ENCODE measurements around the gene SPATA9.
"Not testable (repeated sequence)": the region's sequence is repeated elsewhere in the genome, so short reads cannot be mapped to it uniquely, and the experiment has no call there.

Gene SPATA9

DNA sequence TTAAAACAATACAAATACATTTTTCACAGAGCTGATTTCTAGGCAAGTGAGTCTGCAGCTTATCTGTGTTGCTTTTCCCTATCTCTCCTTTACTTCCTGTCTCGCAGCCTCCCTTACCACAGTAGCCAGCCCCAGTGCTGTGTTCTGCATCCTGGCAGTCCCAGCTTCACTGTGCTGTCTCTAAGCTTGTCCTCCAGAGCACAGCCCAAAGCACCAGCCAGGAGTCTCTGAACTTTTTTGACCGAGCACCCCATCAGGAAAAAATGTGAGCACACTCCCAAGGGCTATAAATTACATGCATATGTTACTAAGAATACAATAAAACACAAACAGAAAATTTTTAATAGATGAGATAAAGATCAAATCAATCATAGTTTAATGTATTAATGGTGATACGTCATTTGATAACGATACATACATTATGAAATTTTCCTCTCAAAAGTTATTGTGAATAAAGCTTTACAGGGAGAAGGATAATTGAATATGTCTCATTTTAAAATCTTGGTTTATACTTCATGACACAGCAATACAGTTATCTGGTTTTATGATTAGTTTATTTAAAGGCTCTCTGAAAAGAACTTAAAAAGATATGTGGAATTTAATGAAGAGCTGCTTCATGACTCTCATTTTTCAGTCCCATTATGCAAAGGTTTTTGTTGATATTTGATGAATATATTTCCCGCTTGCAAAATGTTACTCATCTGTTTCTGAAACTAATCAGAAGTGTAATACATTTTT is 41.0 kb upstream of the SPATA9 start:
- DNase-seq (no peak), ATAC-seq (replicated peaks) (no peak)
- no peak overlapping the region for H3K4me3 Mint-ChIP-seq
- H3K27me3 Mint-ChIP-seq = no peaks in the 10 kb centered on the region
- H3K9me3 Mint-ChIP-seq = no peaks in the 10 kb centered on the region
- H3K4me1 Mint-ChIP-seq (ENCODE audit: low read depth in 2 of 2) = peaks cover 0 to 2% of the 10 kb centered on the region in 2 donors
- no peaks in the 10 kb centered on the region for H3K36me3 Mint-ChIP-seq (ENCODE audit: insufficient read depth)
- no peak overlapping the region for H3K27ac Mint-ChIP-seq

DNA sequence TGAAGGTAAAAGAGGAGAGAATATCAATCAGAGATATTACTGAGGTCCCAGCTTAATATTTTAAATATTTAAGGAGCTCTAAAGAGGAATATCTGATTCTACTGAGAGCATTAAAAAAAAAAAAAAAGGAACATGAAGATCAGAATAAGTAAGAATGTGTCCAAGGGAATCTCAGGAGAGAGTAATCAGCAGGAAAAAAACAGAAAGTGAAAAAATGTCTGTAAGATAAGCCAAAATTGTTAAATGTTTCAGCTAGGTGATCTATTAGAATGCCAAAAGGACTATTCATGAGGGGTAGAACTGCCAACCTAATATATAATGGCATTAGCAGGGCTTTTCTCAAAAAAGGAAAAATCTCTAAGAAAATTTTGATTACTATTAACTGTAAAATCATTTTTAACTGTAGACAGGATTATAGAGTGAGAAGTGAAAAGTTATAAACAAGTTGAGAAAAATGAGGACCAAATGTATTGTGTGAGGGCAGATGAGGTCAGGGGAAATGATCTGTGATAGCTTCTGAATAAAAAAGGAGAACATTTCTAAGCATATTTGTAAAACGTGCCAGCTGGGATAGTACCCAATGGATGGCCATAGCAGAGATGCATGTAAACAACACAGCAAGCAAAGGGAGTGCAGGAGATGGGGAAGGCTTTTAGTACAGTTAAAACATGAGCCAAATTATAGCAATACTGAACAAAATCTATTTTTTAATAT is 38.9 kb upstream of the SPATA9 start:
- DNase-seq (no peak), ATAC-seq (replicated peaks) (no peak)
- no peak overlapping the region for H3K4me3 Mint-ChIP-seq
- no peaks in the 10 kb centered on the region for H3K27me3 Mint-ChIP-seq
- peaks cover 0 to 2% of the 10 kb centered on the region in 2 donors for H3K4me1 Mint-ChIP-seq (ENCODE audit: low read depth in 2 of 2)
- H3K9me3 Mint-ChIP-seq = no peaks in the 10 kb centered on the region
- no peaks in the 10 kb centered on the region for H3K36me3 Mint-ChIP-seq (ENCODE audit: insufficient read depth)
- H3K27ac Mint-ChIP-seq = no peak overlapping the region

DNA sequence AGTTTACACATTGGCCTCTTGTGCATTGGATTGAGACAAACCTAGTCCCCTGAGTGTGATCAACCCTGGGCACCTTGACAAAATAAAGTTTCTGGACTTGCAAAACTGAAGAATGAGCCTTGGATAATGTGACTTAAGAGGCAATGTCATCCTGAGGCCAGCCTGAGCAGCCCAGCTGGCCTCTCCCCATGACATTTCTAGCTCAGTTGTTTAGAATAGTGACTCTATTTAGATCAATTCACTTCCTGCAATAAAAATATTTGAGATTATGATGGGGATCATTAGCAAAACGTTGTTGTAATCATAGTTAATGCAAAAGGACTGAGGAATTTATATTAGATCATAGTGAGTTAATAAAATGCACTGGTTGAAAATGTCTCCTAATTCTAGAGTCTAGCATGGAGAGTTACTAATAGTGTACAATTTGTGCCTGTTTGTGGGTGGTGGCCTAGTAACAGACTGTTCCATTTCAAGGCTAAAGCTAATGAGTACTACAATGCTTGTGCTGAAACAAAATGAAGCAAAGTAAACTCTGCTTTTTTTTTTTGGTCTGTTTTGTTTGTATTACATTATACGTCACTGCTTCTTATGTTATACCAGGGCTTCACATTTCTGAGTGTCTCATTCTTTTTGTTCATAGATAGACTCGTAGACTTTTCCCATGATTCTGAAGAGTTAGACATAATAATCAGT is 37.4 kb upstream of the SPATA9 start:
- DNase-seq (no peak), ATAC-seq (replicated peaks) (no peak)
- no peaks in the 10 kb centered on the region for H3K27me3 Mint-ChIP-seq
- peaks cover 2 to 10% of the 10 kb centered on the region in 2 donors for H3K4me1 Mint-ChIP-seq (ENCODE audit: low read depth in 2 of 2)
- H3K27ac Mint-ChIP-seq = no peak overlapping the region
- no peak overlapping the region for H3K4me3 Mint-ChIP-seq
- H3K36me3 Mint-ChIP-seq (ENCODE audit: insufficient read depth) = no peaks in the 10 kb centered on the region
- H3K9me3 Mint-ChIP-seq = no peaks in the 10 kb centered on the region

DNA sequence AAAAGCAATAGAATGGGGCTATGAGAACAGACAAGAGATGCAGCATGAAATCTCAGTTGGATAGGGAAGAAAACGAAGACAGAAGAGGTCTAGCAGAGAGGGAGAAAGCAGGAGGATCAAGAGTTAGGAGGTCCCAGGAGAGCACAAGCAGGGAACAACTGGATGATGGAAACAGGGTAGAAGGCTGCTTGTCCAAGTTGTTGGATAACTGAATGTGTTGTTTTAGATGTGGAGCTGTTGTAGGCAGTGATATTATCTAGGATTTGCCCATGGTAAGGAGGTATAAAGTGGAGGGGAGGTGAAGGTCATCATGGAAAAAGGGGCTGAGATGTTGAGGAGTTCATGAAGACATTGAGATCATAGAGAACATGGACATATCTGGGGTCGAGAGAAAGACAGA is 35.9 kb upstream of the SPATA9 start:
- peaks cover 2 to 10% of the 10 kb centered on the region in 2 donors for H3K4me1 Mint-ChIP-seq (ENCODE audit: low read depth in 2 of 2)
- no peaks in the 10 kb centered on the region for H3K27me3 Mint-ChIP-seq
- H3K9me3 Mint-ChIP-seq = no peaks in the 10 kb centered on the region
- ATAC-seq (replicated peaks) = no peak
- H3K27ac Mint-ChIP-seq = no peak overlapping the region
- no peaks in the 10 kb centered on the region for H3K36me3 Mint-ChIP-seq (ENCODE audit: insufficient read depth)
- no peak overlapping the region for H3K4me3 Mint-ChIP-seq
- DNase-seq = no peak

DNA sequence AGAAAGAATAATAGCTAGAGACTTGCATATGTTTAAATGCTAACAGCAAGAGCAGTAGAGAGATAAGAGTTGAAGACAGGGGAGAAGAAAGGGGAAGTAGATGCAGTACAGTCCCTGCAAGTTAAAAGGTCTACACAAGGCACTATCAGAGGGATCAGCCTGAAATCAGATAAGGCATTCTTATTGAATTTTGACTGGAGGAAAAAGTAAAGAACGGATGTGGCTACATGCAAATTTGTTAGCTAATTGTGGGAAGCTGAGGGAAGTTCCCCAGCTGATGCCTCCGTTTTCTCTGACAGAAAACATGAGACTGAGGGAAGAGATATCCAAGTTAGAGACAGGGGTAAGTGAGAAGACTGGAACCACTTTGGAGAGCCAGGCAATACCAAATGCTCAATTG is 35.4 kb upstream of the SPATA9 start:
- H3K4me1 Mint-ChIP-seq (ENCODE audit: low read depth in 2 of 2) = peaks cover 0 to 10% of the 10 kb centered on the region in 2 donors
- H3K4me3 Mint-ChIP-seq = no peak overlapping the region
- H3K36me3 Mint-ChIP-seq (ENCODE audit: insufficient read depth) = no peaks in the 10 kb centered on the region
- H3K27me3 Mint-ChIP-seq = no peaks in the 10 kb centered on the region
- no peak for DNase-seq
- H3K27ac Mint-ChIP-seq = no peak overlapping the region
- no peaks in the 10 kb centered on the region for H3K9me3 Mint-ChIP-seq
- peak; percentile 61 for ATAC-seq (replicated peaks)

DNA sequence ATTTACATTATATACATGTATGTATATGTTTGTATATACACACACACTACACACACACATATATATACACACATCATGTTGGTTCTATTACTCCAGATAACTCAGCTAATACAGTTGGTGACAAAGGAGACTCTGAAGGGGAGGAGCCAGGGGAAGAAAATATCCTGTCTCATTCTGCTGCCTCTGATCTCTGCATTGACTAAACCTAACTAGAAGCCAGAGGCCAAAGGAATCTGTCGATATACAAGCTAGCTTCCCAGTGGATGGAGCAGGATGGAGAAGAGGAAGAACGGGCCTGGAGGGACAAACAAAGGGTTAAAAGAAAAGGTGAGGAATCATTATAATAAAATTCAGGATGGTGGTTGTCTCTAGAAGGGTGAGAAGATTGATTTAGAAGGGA is 34.6 kb upstream of the SPATA9 start:
- Mint-ChIP-seq H3K4me3 (no peak overlapping the region), H3K27me3 (no peaks in the 10 kb centered on the region), H3K27ac (no peak overlapping the region), H3K9me3 (no peaks in the 10 kb centered on the region), H3K36me3 (ENCODE audit: insufficient read depth) (no peaks in the 10 kb centered on the region), H3K4me1 (ENCODE audit: low read depth in 2 of 2) (peaks cover 0 to 10% of the 10 kb centered on the region in 2 donors)
- no peak for ATAC-seq (replicated peaks)
- no peak for DNase-seq

DNA sequence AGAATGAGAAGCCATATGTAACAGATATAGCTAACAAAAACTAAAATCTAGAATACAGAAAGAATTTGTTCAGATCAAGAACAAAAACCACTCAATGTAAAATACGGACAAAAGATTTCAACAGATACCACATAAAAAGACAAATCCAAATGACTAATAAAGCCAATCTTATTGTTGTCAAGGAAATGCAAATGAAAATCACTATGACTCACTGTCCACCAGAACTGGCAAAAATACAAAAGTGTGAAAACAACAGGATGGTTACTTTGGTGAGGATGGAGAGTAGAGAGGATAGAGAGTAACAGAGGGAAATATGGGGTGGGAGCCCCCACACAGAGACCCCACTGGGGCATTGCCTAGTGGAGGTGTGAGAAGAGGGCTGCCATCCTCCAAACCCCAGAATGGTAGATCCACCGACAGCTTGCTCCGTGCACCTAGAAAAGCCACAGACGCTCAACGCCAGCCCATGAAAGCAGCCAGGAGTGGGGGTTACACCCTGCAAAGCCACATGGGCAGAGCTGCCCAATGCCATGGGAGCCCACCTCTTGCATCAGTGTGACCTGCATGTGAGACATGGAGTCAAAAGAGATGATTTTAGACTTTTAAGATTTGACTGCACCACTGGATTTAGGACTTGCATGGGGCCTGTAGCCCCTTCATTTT is 33.1 kb upstream of the SPATA9 start:
- H3K9me3 Mint-ChIP-seq = no peaks in the 10 kb centered on the region
- H3K4me3 Mint-ChIP-seq = no peak overlapping the region
- ATAC-seq (replicated peaks) (peak; percentile 32), DNase-seq (no peak)
- H3K4me1 Mint-ChIP-seq (ENCODE audit: low read depth in 2 of 2) = peaks cover 0 to 10% of the 10 kb centered on the region in 2 donors
- no peak overlapping the region for H3K27ac Mint-ChIP-seq
- H3K27me3 Mint-ChIP-seq = peaks cover 0 to 7% of the 10 kb centered on the region in 2 donors
- H3K36me3 Mint-ChIP-seq (ENCODE audit: insufficient read depth) = no peaks in the 10 kb centered on the region

DNA sequence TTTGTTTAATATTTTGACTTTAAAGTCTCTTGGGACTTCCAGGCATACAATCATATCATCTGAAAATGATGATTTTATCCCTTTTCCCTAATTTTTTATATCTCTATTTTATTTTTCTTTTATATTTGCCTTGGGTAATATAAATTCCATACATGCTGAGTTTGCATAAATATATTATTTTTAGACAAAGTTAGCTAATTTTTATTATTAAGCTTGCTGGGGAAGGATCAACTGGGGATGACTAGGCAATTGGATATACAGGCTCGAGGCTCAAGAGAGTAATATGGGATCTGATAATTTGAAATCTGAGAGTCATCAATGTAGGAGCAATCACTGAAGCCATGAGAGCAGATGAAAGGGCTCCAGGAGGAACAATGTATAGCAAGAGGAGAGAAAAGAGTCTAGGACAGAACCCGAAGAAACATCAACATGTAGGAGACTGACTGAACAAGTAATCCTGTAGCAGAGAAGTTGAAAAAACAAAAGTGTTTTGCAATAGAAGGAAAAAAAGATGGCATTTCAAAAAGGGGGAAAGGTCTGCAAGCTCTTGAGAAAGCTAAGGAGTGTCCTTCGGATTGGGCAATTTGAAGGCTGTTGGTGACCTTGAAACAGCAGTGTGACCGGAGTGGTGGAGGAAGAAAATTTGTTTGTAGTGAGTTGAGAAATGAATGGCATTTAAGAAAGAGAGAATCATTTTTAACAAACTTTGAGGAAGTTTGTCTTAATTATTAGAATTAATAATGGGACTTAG is 31.3 kb upstream of the SPATA9 start:
- ATAC-seq (replicated peaks) = no peak
- Mint-ChIP-seq H3K9me3 (no peaks in the 10 kb centered on the region), H3K4me3 (no peak overlapping the region), H3K27me3 (peaks cover 0 to 7% of the 10 kb centered on the region in 2 donors), H3K4me1 (ENCODE audit: low read depth in 2 of 2) (peaks cover 0 to 10% of the 10 kb centered on the region in 2 donors), H3K36me3 (ENCODE audit: insufficient read depth) (no peaks in the 10 kb centered on the region), H3K27ac (no peak overlapping the region)
- no peak for DNase-seq

DNA sequence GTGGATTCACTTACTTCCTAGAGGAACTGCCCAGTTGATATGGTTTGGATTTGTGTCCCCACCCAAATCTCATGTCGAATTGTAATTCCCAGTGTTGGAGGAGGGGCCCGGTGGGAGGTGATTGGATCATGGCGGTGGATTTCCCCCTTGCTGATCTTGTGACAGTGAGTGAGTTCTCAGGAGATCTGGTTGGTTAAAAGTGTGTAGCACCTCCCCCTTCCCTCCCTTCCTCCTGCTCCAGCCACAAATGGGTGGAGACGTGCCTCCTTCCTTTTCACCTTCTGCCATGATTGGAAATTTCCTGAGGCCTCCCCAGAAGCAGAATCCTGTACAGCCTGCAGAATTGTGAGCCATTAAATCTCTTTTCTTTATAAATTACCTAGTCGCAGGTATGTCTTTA is 30.5 kb upstream of the SPATA9 start:
- H3K36me3 Mint-ChIP-seq (ENCODE audit: insufficient read depth); H3K9me3 Mint-ChIP-seq; H3K4me3 Mint-ChIP-seq; ATAC-seq (replicated peaks); DNase-seq; H3K27ac Mint-ChIP-seq; H3K4me1 Mint-ChIP-seq (ENCODE audit: low read depth in 2 of 2): not testable (repeated sequence)
- H3K27me3 Mint-ChIP-seq = peaks cover 0 to 15% of the 10 kb centered on the region in 2 donors

DNA sequence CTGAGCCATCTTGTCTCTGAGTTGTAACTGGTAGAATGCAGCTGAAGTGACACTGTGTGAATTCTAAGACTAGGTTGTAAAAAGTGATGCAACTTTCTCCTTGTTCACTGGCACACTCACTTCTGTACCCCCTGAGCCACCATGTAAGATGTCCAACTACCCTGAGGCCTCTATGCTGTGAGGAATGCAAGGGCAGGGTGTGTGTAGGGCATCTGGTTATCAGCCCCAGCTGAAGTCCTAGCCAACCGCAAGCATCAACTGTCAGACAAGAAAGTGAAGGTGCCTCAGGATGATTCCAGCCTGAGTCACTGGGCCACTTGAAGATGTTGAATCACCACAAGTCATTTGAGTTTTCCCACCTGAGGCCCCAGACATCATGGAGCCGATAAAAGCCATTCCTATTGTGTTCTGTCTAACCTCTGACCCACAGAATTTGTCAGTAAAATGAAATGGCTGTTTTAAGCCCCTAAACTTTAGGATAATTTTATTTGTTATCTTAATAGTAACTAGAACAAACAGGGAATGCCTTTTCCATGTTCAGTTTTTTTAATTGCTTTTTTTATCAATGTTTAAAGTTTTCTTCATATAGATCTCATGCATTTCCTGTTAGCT is 29.7 kb upstream of the SPATA9 start:
- Mint-ChIP-seq H3K4me1 (ENCODE audit: low read depth in 2 of 2) (peaks cover 0 to 10% of the 10 kb centered on the region in 2 donors), H3K27ac (no peak overlapping the region), H3K36me3 (ENCODE audit: insufficient read depth) (no peaks in the 10 kb centered on the region), H3K9me3 (no peaks in the 10 kb centered on the region), H3K4me3 (no peak overlapping the region), H3K27me3 (peaks cover 5 to 21% of the 10 kb centered on the region in 2 donors)
- no peak for ATAC-seq (replicated peaks)
- no peak for DNase-seq

DNA sequence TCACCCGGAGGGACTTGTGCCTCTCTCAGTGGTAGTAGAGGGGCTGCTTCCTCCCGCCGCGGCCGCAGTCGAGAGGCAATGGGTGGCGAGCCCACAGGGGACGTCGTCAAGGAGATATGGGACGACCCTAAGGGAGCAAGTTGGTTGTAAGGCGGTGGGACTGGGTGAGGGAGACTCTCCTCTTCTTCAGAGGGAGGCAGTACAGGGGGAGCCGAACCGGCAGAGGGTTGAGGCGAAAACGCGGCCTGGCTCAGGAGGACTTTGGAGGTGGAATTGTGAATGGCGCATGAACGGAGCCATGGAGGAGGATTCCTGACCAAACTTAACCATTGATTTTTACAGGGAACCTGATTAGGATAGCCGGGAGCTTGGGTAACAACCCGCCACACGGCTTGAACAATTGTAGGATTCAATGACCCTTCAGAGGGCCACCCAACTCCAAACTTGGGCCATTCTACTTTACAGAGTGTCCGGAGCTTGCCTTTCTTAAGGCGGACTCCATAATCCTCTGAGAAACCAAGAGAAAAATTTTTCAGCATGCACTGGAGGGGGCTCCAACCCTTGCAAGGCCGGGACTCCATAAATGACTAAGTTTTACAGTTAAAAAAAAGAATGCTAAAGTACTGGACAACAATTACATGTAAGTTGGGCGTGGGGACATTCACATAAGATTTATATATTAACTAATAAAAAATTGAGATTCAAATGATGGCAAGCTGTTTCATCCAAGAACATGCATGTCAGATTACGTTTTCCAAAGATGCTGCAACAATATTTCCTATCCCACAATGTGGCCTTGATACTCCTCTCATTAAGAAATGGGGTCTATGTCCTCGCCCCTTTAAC is 28.9 kb upstream of the SPATA9 start:
- H3K4me1 Mint-ChIP-seq (ENCODE audit: low read depth in 2 of 2) = peaks cover 0 to 10% of the 10 kb centered on the region in 2 donors
- H3K27me3 Mint-ChIP-seq = peaks cover 10 to 28% of the 10 kb centered on the region in 2 donors
- no peak overlapping the region for H3K27ac Mint-ChIP-seq
- ATAC-seq (replicated peaks) (no peak), DNase-seq (no peak)
- no peaks in the 10 kb centered on the region for H3K9me3 Mint-ChIP-seq
- no peaks in the 10 kb centered on the region for H3K36me3 Mint-ChIP-seq (ENCODE audit: insufficient read depth)
- H3K4me3 Mint-ChIP-seq = no peak overlapping the region
